Measurements from ENCODE around the gene SPOCK1. TPM values are rescaled to one million over a fixed set of nuclear protein-coding genes. Genes with fewer than 3 reads are reported as not detected.

The SPOCK1 gene
- polyA plus RNA-seq, 3 donors, result 1.8 to 5.7 (median 2.1) TPM

GRCh38 chr5:137470921-137471220, 28.3 kb downstream of the SPOCK1 start:
- Mint-ChIP-seq H3K27me3 (ENCODE audit: low read depth in 3 of 3) (peaks cover 1 to 6% (median 4%) of the 10 kb centered on the region in 3 donors), H3K4me3 (no peak overlapping the region), H3K27ac (no peak overlapping the region), H3K4me1 (no peaks in the 10 kb centered on the region), H3K9me3 (peaks cover 0 to 3% (median 0%) of the 10 kb centered on the region in 7 donors), H3K36me3 (no peaks in the 10 kb centered on the region)
- no peak for DNase-seq
- H3K9ac ChIP-seq (ENCODE audit: insufficient read depth, low read length, poor library complexity, severe bottlenecking), result no peak overlapping the region
- H3K79me2 ChIP-seq (ENCODE audit: insufficient read depth, low read length), result no peaks in the 10 kb centered on the region
- intact Hi-C loops (cut with micrococcal nuclease), result no loop called here
- no peak overlapping the region for H3K27ac ChIP-seq (ENCODE audit: low read depth in 1 of 2, low read length in 2 of 2)
- no peak for TF ChIP-seq CTCF (IDR thresholded peaks at IDR 0.05)
- H3K4me3 ChIP-seq (replicated peaks in 1 of 3; ENCODE audit: low read depth in 2 of 3, low read length in 3 of 3), result no peak overlapping the region
- H3K36me3 ChIP-seq (replicated peaks in 1 of 2; ENCODE audit: control insufficient read depth in 1 of 2, insufficient read depth in 2 of 2, low read length in 2 of 2), result no peaks in the 10 kb centered on the region
- WGBS (ENCODE audit: insufficient coverage), result 84% methylated on average over 4 of the region's 4 CpGs
- H3K9me3 ChIP-seq (replicated peaks in 1 of 2; ENCODE audit: control insufficient read depth in 1 of 2, insufficient read depth in 1 of 2, low read length in 2 of 2), result no peaks in the 10 kb centered on the region
- no peaks in the 10 kb centered on the region for H3K27me3 ChIP-seq (ENCODE audit: control insufficient read depth in 2 of 2, insufficient read depth in 2 of 2, low read length in 2 of 2)
- no peaks in the 10 kb centered on the region for H3K4me1 ChIP-seq (ENCODE audit: control insufficient read depth in 1 of 2, insufficient read depth in 2 of 2, low read length in 2 of 2)
- H2AFZ ChIP-seq (ENCODE audit: insufficient read depth, low read depth, low read length, poor library complexity, severe bottlenecking), result no peak overlapping the region
- no peak overlapping the region for H3K4me2 ChIP-seq (replicated peaks; ENCODE audit: extremely low read depth, low read length, poor library complexity, severe bottlenecking)
- no peaks in the 10 kb centered on the region for H4K20me1 ChIP-seq (ENCODE audit: insufficient read depth, low read length)

GRCh38 chr5:137470111-137470920, 28.8 kb downstream of the SPOCK1 start:
- Mint-ChIP-seq H3K4me1 (no peaks in the 10 kb centered on the region), H3K36me3 (no peaks in the 10 kb centered on the region), H3K4me3 (no peak overlapping the region), H3K9me3 (peaks cover 0 to 3% (median 0%) of the 10 kb centered on the region in 7 donors), H3K27me3 (ENCODE audit: low read depth in 3 of 3) (peaks cover 1 to 11% (median 4%) of the 10 kb centered on the region in 3 donors), H3K27ac (no peak overlapping the region)
- Histone ChIP-seq H3K36me3 (replicated peaks in 1 of 2; ENCODE audit: control insufficient read depth in 1 of 2, insufficient read depth in 2 of 2, low read length in 2 of 2) (no peaks in the 10 kb centered on the region), H3K9me3 (replicated peaks in 1 of 2; ENCODE audit: control insufficient read depth in 1 of 2, insufficient read depth in 1 of 2, low read length in 2 of 2) (no peaks in the 10 kb centered on the region), H3K27me3 (ENCODE audit: control insufficient read depth in 2 of 2, insufficient read depth in 2 of 2, low read length in 2 of 2) (no peaks in the 10 kb centered on the region), H3K27ac (ENCODE audit: low read depth in 1 of 2, low read length in 2 of 2) (no peak overlapping the region), H3K4me1 (ENCODE audit: control insufficient read depth in 1 of 2, insufficient read depth in 2 of 2, low read length in 2 of 2) (no peaks in the 10 kb centered on the region), H2AFZ (ENCODE audit: insufficient read depth, low read depth, low read length, poor library complexity, severe bottlenecking) (no peak overlapping the region), H3K4me3 (replicated peaks in 1 of 3; ENCODE audit: low read depth in 2 of 3, low read length in 3 of 3) (no peak overlapping the region), H3K4me2 (replicated peaks; ENCODE audit: extremely low read depth, low read length, poor library complexity, severe bottlenecking) (no peak overlapping the region), H3K79me2 (ENCODE audit: insufficient read depth, low read length) (no peaks in the 10 kb centered on the region), H3K9ac (ENCODE audit: insufficient read depth, low read length, poor library complexity, severe bottlenecking) (no peak overlapping the region), H4K20me1 (ENCODE audit: insufficient read depth, low read length) (no peaks in the 10 kb centered on the region)
- TF ChIP-seq CTCF (IDR thresholded peaks at IDR 0.05), result no peak
- 93% methylated on average over 5 of the region's 5 CpGs for WGBS (ENCODE audit: insufficient coverage)
- no peak for DNase-seq
- intact Hi-C loops (cut with micrococcal nuclease), result no loop called here
